ENCODE measurements around the gene FAM221B. TPM values are rescaled to one million over a fixed set of nuclear protein-coding genes. Genes with fewer than 3 reads are reported as not detected.

The FAM221B gene
- total and polyA plus RNA-seq, 9 of the 15 experiments (the other 6 are each of a cell fraction or from before 2014, with no cell fraction given), result 0.01 TPM; not detected in 8

- TF ChIP-seq HMG20A (CRISPR knock-in tag; conservative IDR thresholded peaks at IDR 0.05), result no peak
- TF ChIP-seq SREBF2 (CRISPR knock-in tag; IDR thresholded peaks at IDR 0.05), result no peak
- no peak for TF ChIP-seq MEF2A (IDR thresholded peaks at IDR 0.05; ENCODE audit: control insufficient read depth, low read depth, low read length)
- TF ChIP-seq STAT5A (IDR thresholded peaks at IDR 0.05; ENCODE audit: borderline replicate concordance, low read length), result no peak
- no peak for TF ChIP-seq GATAD2B (IDR thresholded peaks at IDR 0.05; ENCODE audit: borderline replicate concordance)
- no peak for TF ChIP-seq CAMTA2 (CRISPR knock-in tag; conservative IDR thresholded peaks at IDR 0.05)
- no peak for TF ChIP-seq U2AF2 (optimal IDR thresholded peaks at IDR 0.05; ENCODE audit: low read depth, low read length)
- TF ChIP-seq ZC3H4 (CRISPR knock-in tag; IDR thresholded peaks at IDR 0.05; ENCODE audit: borderline replicate concordance), result no peak
- TF ChIP-seq DNMT1 (IDR thresholded peaks at IDR 0.05), result no peak
- no peak for TF ChIP-seq THRA (IDR thresholded peaks at IDR 0.05)
- TF ChIP-seq, protein P1, sequence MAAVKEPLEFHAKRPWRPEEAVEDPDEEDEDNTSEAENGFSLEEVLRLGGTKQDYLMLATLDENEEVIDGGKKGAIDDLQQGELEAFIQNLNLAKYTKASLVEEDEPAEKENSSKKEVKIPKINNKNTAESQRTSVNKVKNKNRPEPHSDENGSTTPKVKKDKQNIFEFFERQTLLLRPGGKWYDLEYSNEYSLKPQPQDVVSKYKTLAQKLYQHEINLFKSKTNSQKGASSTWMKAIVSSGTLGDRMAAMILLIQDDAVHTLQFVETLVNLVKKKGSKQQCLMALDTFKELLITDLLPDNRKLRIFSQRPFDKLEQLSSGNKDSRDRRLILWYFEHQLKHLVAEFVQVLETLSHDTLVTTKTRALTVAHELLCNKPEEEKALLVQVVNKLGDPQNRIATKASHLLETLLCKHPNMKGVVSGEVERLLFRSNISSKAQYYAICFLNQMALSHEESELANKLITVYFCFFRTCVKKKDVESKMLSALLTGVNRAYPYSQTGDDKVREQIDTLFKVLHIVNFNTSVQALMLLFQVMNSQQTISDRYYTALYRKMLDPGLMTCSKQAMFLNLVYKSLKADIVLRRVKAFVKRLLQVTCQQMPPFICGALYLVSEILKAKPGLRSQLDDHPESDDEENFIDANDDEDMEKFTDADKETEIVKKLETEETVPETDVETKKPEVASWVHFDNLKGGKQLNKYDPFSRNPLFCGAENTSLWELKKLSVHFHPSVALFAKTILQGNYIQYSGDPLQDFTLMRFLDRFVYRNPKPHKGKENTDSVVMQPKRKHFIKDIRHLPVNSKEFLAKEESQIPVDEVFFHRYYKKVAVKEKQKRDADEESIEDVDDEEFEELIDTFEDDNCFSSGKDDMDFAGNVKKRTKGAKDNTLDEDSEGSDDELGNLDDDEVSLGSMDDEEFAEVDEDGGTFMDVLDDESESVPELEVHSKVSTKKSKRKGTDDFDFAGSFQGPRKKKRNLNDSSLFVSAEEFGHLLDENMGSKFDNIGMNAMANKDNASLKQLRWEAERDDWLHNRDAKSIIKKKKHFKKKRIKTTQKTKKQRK (IDR thresholded peaks at IDR 0.05; ENCODE audit: borderline replicate concordance, low read depth, low read length), result no peak
- no peak for TF ChIP-seq ZBTB2 (IDR thresholded peaks at IDR 0.05)
- TF ChIP-seq, protein P2, sequence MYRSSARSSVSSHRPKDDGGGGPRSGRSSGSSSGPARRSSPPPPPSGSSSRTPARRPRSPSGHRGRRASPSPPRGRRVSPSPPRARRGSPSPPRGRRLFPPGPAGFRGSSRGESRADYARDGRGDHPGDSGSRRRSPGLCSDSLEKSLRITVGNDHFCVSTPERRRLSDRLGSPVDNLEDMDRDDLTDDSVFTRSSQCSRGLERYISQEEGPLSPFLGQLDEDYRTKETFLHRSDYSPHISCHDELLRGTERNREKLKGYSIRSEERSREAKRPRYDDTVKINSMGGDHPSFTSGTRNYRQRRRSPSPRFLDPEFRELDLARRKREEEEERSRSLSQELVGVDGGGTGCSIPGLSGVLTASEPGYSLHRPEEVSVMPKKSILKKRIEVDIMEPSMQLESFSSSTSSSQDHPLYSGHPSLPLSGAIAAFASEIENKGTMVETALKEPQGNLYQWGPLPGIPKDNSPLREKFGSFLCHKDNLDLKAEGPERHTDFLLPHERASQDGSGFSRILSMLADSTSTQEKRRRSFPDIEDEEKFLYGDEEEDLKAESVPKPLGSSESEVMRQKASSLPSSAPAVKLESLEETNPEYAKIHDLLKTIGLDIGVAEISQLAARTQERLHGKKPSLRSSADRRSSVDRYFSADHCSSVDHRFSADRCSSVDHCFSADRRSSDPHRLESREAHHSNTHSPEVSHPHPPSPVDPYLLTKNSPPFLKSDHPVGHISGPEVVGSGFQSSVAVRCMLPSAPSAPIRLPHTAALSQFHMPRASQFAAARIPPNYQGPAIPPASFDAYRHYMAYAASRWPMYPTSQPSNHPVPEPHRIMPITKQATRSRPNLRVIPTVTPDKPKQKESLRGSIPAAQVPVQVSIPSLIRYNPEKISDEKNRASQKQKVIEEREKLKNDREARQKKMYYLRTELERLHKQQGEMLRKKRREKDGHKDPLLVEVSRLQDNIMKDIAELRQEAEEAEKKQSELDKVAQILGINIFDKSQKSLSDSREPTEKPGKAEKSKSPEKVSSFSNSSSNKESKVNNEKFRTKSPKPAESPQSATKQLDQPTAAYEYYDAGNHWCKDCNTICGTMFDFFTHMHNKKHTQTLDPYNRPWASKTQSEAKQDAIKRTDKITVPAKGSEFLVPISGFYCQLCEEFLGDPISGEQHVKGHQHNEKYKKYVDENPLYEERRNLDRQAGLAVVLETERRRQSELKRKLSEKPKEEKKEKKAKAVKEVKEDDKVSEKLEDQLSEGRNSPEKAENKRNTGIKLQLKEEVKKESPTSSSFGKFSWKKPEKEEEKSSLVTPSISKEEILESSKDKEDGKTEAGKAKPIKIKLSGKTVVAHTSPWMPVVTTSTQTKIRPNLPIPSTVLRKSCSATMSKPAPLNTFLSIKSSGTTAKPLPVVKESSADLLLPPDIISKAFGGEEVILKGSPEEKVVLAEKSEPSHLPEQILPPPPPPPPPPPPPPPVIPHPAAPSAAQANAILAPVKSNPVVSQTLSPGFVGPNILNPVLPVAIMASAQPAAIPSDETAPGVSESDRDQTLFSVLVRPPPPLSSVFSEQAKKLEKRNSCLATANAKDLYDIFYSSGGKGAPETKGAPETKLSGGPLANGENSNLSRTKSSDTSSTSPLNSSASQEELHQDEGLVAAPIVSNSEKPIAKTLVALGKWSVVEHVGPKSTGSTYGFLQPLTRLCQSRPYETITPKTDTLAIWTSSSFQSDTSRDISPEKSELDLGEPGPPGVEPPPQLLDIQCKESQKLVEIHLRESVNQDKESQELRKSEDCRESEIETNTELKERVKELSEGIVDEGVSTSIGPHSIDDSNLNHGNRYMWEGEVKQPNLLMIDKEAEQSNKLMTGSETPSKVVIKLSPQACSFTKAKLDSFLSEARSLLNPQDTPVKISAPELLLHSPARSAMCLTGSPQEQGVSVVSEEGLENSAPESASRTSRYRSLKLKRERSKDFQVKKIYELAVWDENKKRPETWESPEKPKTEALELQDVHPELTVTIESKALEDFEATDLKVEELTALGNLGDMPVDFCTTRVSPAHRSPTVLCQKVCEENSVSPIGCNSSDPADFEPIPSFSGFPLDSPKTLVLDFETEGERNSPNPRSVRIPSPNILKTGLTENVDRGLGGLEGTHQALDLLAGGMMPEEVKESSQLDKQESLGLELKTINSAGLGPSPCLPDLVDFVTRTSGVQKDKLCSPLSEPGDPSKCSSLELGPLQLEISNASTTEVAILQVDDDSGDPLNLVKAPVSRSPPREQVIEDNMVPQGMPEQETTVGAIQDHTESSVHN (IDR thresholded peaks at IDR 0.05; ENCODE audit: borderline replicate concordance in 1 of 2, low read depth in 1 of 2), result no peak
These were observed 14.3 kb downstream of the FAM221B start (continued) for GRCh38 chr9:35814106-35814840.

Measured in K562 (cell line).